Medulla oblongata (tissue), 1 donor: Measurements from ENCODE around the gene CARMIL3.
"Not testable (repeated sequence)": the region's sequence is repeated elsewhere in the genome, so short reads cannot be mapped to it uniquely, and the experiment has no call there.

Source experiments
- DNase-seq: peaks from one replicate; pipeline ENCODE4 v3.0.0-alpha.2; 2015; ENCODE audit errors: extremely low spot score

The CARMIL3 gene

GRCh38 chr14:24036963-24037657 is 14.7 kb upstream of the CARMIL3 start:
- not testable (repeated sequence) for DNase-seq

DNA sequence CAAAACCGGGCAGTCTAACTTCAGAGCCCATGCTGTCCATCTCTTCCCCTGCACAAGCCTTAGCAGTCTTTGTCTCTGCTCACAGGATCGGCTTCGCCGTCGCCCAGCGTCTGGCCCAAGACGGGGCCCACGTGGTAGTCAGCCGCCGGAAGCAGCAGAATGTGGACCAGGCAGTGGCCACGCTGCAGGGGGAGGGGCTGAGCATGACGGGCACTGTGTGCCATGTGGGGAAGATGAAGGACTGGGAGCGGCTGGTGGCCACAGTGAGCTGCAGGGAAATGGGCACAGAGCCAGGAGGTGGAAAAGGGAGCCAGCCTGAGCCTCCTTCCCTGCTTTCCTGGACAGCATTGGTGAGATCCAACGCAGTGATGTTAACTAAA is 14.2 kb upstream of the CARMIL3 start:
- no peak for DNase-seq

- no peak for DNase-seq
Measured at GRCh38 chr14:24038686-24039085, 13.1 kb upstream of the CARMIL3 start.

DNA sequence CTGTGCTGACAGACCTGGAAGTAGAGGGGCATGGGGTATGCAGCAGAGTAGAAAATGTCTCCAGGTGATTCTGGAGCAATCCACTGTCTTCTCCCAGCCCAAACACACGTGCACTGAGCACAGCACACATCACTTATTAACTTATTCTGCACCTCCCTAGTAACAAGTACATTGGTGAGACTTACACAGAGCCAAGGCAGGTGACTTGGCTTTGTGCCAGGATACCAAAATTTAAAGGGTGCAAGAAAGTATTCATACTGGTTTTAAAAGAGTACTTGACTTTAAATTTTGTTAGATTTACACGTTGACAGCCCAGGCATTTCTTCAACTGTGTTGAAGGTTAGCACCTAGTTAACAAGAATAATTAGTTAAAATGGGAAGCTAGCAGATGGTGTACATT is 11.1 kb upstream of the CARMIL3 start:
- DNase-seq: no peak

GRCh38 chr14:24042746-24043145 is 9.1 kb upstream of the CARMIL3 start:
- no peak for DNase-seq

- not testable (repeated sequence) for DNase-seq
Measured at GRCh38 chr14:24049002-24049401, 2.8 kb upstream of the CARMIL3 start.

DNA sequence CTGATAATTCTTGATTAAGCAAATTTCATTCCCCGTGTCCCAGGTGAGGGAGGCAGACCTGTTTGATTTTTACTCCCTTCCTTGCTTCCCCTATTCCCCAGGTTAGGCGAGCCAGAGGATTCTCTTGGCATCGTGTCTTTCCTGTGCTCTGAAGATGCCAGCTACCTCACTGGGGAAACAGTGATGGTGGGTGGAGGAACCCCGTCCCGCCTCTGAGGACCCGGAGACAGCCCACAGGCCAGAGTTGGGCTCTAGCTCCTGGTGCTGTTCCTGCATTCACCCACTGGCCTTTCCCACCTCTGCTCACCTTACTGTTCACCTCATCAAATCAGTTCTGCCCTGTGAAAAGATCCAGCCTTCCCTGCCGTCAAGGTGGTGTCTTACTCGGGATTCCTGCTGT is 1.1 kb upstream of the CARMIL3 start:
- DNase-seq: not testable (repeated sequence)

DNA sequence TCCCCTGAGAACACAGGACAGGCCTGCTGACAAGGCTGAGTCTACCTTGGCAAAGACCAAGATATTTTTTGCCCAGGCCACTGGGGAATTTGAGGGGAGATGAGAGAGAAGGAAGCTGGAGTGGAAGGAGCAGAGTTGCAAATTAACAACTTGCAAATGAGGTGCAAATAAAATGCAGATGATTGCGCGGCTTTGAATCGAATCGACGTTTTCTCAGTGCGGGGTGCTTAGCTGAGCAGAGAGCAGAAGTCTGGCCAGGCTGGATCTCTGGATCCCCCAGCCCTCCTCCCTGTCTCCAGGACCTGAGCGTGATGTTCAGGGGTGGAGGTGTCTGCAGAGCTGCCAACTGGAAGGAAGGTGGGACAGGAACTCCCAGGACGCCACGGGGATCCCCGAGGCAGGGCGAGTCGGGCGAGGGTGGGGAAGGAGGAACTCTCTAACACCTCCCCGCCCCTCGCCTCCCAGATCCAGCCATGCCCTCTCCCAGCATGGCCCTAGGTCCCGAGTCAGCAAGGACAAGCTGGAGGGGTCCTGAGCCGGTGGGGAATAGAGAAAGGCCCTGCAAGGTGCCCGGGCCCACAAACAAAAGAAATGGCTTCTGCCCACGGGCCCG is 527 bp upstream of the CARMIL3 start:
- DNase-seq: peak; percentile 31

GRCh38 chr14:24052656-24053547 is 1.1 kb downstream of the CARMIL3 start:
- DNase-seq: no peak

DNA sequence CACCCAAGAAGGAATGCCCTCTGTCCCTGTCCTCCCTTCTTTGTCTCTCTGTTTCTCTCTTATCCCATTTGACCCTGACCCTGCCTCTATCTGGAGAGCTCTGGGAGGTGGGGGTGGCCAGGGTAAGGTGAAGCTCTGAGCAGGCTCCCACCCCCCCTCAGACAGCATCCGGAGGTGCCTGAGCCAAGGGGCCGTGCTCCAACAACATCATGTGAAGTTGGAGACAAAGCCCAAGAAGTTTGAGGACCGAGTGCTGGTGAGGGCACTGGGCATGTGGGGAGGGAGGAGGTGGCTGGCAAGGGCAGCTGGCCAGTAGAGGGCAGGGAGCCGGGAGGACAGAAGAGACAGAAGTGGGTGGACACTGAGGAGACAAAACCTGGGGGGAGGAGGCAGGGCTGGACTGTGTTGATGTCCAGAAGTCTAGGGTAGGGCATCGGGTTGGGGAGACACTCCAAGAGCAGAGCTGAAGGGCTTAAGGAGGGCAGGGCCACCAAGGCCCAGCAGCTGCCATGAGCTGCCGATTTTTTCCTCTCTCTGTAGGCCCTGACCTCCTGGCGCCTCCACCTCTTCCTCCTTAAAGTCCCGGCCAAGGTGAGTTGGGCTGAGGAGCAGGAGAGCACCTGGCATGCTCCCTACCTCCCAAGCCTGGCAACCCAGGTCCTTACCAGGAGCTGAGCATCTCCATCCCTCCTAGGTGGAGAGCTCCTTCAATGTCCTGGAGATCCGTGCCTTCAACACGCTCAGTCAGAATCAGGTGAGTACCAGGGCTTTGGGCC is 1.9 kb downstream of the CARMIL3 start:
- peak; percentile 22 for DNase-seq

DNA sequence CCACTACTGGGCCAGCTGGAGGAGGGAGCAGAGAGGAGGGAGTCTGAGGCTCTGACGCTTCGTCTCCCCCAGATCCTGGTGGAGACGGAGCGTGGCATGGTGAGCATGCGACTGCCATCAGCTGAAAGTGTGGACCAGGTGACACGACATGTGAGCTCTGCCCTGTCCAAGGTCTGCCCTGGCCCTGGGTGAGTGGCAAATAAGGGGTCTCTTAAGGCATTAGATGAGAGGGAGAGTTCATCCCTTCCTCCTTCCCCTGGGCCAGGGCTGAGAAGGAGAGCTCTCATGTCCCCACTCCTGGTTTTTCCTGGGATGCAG is 2.5 kb downstream of the CARMIL3 start:
- no peak for DNase-seq

GRCh38 chr14:24054646-24055045 is 2.8 kb downstream of the CARMIL3 start:
- DNase-seq: no peak

- DNase-seq: no peak
Measured at GRCh38 chr14:24055971-24056799, 4.4 kb downstream of the CARMIL3 start.

- DNase-seq: no peak
Measured at GRCh38 chr14:24056800-24057184, 5.0 kb downstream of the CARMIL3 start.

DNA sequence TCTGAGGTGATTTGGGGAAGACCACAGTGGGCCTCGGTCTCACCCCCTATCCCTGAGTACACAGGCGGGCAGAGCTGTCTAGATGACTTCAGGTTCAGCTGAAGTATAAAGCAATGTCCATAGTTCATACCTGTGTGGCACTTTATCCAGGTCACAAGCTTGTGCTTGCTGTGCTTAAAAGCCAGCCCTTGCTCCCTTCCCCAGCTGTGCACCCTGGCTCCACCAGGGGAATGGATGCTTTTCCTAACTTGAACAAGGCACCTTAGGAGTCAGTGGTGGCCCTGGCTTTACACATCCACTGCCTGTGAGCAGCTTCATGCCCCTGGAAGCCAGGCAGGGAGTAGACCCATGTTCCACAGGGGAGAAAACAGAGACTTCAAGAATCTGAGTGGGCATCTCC is 5.5 kb downstream of the CARMIL3 start:
- no peak for DNase-seq

- DNase-seq: no peak
Measured at GRCh38 chr14:24057867-24058259, 6.1 kb downstream of the CARMIL3 start.

DNA sequence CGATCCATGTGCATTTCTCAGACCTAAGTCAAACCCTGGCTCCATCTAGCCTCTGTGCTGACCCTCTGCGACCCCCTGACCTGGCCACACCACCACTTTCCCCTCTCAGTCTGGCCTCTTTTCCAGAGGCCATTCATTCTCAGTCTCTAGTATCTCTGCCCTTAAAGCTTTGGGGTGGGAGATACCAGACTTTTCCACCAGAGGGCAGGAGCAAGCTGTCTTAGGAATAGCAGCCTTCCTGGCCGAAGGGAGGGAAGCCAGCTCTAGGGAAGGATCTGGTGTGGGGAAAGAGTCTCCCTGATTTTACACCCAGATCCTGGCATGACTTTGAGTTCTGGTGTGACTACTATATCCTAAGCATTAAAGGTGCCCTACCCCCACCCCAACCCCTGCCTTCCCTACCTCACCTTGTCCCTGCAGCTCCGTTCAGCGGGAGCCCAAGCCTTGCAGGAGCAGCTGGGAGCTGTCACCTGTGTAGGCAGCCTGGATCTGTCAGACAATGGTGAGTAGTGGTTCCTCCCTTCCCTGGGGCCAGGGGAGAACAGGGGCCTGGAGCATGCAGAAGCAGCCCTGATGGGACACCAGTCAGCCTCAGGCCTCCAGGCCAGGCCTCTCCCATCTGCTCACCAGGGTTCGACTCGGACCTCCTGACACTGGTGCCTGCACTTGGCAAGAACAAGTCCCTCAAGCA is 6.6 kb downstream of the CARMIL3 start:
- DNase-seq: peak; percentile 96

DNA sequence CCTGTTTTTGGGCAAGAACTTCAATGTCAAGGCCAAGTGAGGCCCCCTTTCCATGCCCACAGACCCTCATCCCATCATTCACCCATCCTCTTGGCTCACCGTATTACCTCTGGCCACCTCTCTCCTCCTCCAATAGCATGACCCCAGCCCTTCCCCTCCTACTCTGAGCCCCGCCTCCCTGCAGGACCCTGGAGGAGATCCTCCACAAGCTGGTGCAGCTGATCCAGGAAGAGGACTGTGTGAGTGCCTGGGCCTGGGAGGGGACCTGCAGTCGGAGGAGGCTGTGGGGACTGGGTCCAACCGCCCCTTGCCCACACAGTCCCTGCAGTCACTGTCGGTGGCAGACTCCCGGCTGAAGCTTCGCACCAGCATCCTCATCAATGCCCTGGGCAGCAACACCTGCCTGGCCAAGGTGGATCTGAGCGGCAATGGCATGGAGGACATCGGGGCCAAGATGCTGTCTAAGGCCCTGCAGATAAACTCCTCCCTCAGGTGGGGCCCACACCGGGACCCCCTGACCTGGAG is 7.2 kb downstream of the CARMIL3 start:
- no peak for DNase-seq

DNA sequence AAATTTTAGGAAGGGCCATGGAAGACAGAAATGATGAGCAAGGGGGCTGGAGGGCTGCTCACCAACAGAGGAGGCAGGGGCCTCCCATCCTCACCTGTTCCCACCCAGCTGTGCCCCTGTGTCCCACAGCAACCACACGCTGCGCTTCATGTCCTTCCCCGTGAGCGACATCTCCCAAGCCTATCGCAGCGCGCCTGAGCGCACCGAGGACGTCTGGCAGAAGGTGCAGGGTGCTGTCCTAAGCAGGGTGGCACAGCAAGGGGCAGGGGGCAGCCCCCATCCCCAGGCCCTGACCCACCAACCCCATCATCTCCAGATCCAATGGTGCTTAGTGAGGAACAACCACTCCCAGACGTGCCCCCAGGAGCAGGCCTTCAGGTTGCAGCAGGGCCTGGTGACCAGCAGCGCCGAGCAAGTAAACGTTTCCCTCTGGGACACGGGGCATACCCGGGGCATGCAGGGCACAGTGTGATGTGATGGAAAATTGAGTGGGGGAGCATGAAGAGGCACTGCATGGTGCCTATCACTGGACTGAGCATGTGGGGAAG is 8.1 kb downstream of the CARMIL3 start:
- DNase-seq: no peak

DNA sequence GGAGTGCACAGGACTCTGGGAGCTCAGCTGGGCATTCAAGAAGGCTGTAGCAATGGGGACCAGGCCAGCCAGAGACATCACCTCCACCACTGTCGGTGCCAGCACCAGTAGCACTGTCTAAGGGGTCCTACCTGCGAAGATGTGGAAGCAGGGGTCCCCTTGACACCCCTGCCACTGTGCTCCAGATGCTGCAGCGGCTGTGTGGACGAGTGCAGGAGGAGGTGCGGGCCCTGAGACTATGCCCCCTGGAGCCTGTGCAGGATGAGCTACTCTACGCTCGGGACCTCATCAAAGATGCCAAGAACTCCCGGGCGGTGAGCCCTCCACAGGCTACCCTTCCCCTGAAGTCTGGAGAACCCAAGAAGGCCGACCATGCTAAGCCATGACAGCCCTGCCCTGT is 8.6 kb downstream of the CARMIL3 start:
- DNase-seq: no peak
